ENCODE measurements around the gene RSPH1. TPM values are rescaled to one million over a fixed set of nuclear protein-coding genes. Genes with fewer than 3 reads are reported as not detected.
A peak's percentile ranks its signal among the peaks of the same experiment; 100 is the strongest.

RSPH1 gene
- total and polyA plus RNA-seq, 2 of the 4 experiments (the other 2 are of a cell fraction), result not detected

GRCh38 chr21:42476388-42477331 is 19.4 kb downstream of the RSPH1 start:
- no TSS peak for BruUV-seq (replicated peaks)
- H3K4ac ChIP-seq (ENCODE audit: low read depth, low read length), result no peak overlapping the region
- CTCF ChIA-PET, result no interaction called here
- TF ChIP-seq CHD1 (IDR thresholded peaks at IDR 0.05; ENCODE audit: low read depth, low read length) (no peak), POLR2A (IDR thresholded peaks at IDR 0.05; ENCODE audit: low read depth, low read length) (no peak), MXI1 (IDR thresholded peaks at IDR 0.05; ENCODE audit: borderline replicate concordance, low read depth, low read length) (no peak), RCOR1 (IDR thresholded peaks at IDR 0.05; ENCODE audit: insufficient replicate concordance, low read length) (no peak), MAFK (IDR thresholded peaks at IDR 0.05; ENCODE audit: low read depth, low read length) (no peak), CEBPB (IDR thresholded peaks at IDR 0.05; ENCODE audit: low read depth, low read length) (no peak), ELK1 (IDR thresholded peaks at IDR 0.05; ENCODE audit: borderline replicate concordance, low read depth, low read length) (no peak), BHLHE40 (IDR thresholded peaks at IDR 0.05; ENCODE audit: low read depth, low read length) (no peak), RFX5 (IDR thresholded peaks at IDR 0.05; ENCODE audit: low read depth, low read length) (no peak), SMC3 (IDR thresholded peaks at IDR 0.05; ENCODE audit: low read depth, low read length) (no peak), NFE2L2 (IDR thresholded peaks at IDR 0.05; ENCODE audit: low read depth, low read length) (no peak), RAD21 (IDR thresholded peaks at IDR 0.05; ENCODE audit: low read length) (no peak), FOS (IDR thresholded peaks at IDR 0.05; ENCODE audit: low read depth, low read length) (no peak)
- TF ChIP-seq, protein P1, sequence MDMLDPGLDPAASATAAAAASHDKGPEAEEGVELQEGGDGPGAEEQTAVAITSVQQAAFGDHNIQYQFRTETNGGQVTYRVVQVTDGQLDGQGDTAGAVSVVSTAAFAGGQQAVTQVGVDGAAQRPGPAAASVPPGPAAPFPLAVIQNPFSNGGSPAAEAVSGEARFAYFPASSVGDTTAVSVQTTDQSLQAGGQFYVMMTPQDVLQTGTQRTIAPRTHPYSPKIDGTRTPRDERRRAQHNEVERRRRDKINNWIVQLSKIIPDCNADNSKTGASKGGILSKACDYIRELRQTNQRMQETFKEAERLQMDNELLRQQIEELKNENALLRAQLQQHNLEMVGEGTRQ (IDR thresholded peaks at IDR 0.05; ENCODE audit: low read depth, low read length), result no peak
- TF ChIP-seq, protein P2, sequence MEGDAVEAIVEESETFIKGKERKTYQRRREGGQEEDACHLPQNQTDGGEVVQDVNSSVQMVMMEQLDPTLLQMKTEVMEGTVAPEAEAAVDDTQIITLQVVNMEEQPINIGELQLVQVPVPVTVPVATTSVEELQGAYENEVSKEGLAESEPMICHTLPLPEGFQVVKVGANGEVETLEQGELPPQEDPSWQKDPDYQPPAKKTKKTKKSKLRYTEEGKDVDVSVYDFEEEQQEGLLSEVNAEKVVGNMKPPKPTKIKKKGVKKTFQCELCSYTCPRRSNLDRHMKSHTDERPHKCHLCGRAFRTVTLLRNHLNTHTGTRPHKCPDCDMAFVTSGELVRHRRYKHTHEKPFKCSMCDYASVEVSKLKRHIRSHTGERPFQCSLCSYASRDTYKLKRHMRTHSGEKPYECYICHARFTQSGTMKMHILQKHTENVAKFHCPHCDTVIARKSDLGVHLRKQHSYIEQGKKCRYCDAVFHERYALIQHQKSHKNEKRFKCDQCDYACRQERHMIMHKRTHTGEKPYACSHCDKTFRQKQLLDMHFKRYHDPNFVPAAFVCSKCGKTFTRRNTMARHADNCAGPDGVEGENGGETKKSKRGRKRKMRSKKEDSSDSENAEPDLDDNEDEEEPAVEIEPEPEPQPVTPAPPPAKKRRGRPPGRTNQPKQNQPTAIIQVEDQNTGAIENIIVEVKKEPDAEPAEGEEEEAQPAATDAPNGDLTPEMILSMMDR (conservative IDR thresholded peaks at IDR 0.05; ENCODE audit: low read depth, low read length), result no peak

More at GRCh38 chr21:42476388-42477331, 19.4 kb downstream of the RSPH1 start:
- no peak overlapping the region for H3K9ac ChIP-seq (ENCODE audit: low read depth, low read length)
- 71% methylated on average over 9 of the region's 25 CpGs; no CpG with 5 or more reads in 1 of the 2 experiments for WGBS, 2 experiments (ENCODE audit: extremely low coverage in 2 of 2, insufficient read length in 1 of 2)
- H2AFZ ChIP-seq (replicated peaks; ENCODE audit: low read length, poor library complexity), result no peak overlapping the region
- dilution Hi-C loops (cut with HindIII; ENCODE audit: low sequenced_read_pairs, unreplicated experiment) (no loop called here), in situ Hi-C loops (cut with MboI; ENCODE audit: low sequenced_read_pairs) (no loop called here), intact Hi-C loops (cut with micrococcal nuclease) (no loop called here)
- H3K56ac ChIP-seq (ENCODE audit: extremely low read depth, insufficient read depth, low read length), result no peak overlapping the region
- no peak overlapping the region for H2BK120ac ChIP-seq (ENCODE audit: low read depth, low read length)
- H3K36me3 ChIP-seq (ENCODE audit: control insufficient read depth, insufficient read depth, low read length), result no peaks in the 10 kb centered on the region
- no peak overlapping the region for H3K27ac ChIP-seq (ENCODE audit: insufficient read depth, low read length)
- H3K4me2 ChIP-seq (ENCODE audit: low read depth, low read length), result no peak overlapping the region
- no peak overlapping the region for H4K91ac ChIP-seq (ENCODE audit: insufficient read depth, low read depth, low read length)
- H2AK9ac ChIP-seq (replicated peaks; ENCODE audit: low read depth, low read length, poor library complexity), result peak overlapping the region; percentile 55
- POLR2A ChIA-PET (ENCODE audit: unreplicated experiment), result no interaction called here
- no peaks in the 10 kb centered on the region for H3K4me1 ChIP-seq (ENCODE audit: control insufficient read depth, insufficient read depth, low read length)
- H4K20me1 ChIP-seq (ENCODE audit: insufficient read depth, low read length), result no peaks in the 10 kb centered on the region
- H3K27me3 ChIP-seq (ENCODE audit: control insufficient read depth, insufficient read depth, low read length), result peaks cover 10% of the 10 kb centered on the region; the same call in 1 of the 2 replicates
- no peak overlapping the region for H3K4me3 ChIP-seq (ENCODE audit: insufficient read depth, low read depth, low read length)
- no peaks in the 10 kb centered on the region for H3K9me1 ChIP-seq (ENCODE audit: insufficient read depth, low read length)
- H2BK15ac ChIP-seq (ENCODE audit: low read depth, low read length), result no peak overlapping the region
- H3K18ac ChIP-seq (ENCODE audit: low read depth, low read length), result no peak overlapping the region
- H3K79me1 ChIP-seq (ENCODE audit: low read depth in 1 of 2, low read length in 2 of 2), result no peaks in the 10 kb centered on the region
- H3K14ac ChIP-seq (replicated peaks; ENCODE audit: low read depth, low read length), result no peak overlapping the region
- H2BK5ac ChIP-seq (ENCODE audit: low read depth, low read length, poor library complexity, severe bottlenecking), result no peak overlapping the region
- ATAC-seq (ENCODE audit: low read depth) (no peak), DNase-seq (no peak)
- H4K8ac ChIP-seq (ENCODE audit: low read depth in 2 of 2, low read length in 2 of 2), result no peak overlapping the region
- no peak overlapping the region for H3K23ac ChIP-seq (ENCODE audit: low read depth, low read length)
- no peaks in the 10 kb centered on the region for H3K9me3 ChIP-seq (ENCODE audit: control insufficient read depth, insufficient read depth, low read length)
- H2BK20ac ChIP-seq (ENCODE audit: low read depth, low read length), result no peak overlapping the region
- no peak overlapping the region for H4K5ac ChIP-seq (ENCODE audit: low read depth, low read length)
- H2AK5ac ChIP-seq (ENCODE audit: low read depth, low read length), result no peak overlapping the region

Measured in IMR-90 (cell line).